Hematopoietic multipotent progenitor cell treated with erythropoietin and hydrocortisone succinate and interleukin-3 and kit ligand, for 15 days (in vitro differentiated cells): ENCODE data around the gene ELOVL7.
"Not testable (repeated sequence)": the region's sequence is repeated elsewhere in the genome, so short reads cannot be mapped to it uniquely, and the experiment has no call there.

Source experiments
- DNase-seq: peaks from one replicate; pipeline ENCODE4 v3.0.0-alpha.2; 2015; ENCODE audit warnings: low spot score

Gene ELOVL7

GRCh38 chr5:60795424-60795950, 48.6 kb downstream of the ELOVL7 start:
- DNase-seq, result not testable (repeated sequence)

GRCh38 chr5:60794691-60795090, 49.4 kb downstream of the ELOVL7 start:
- DNase-seq, result no peak

- DNase-seq, result no peak
These were observed 51.6 kb downstream of the ELOVL7 start for GRCh38 chr5:60792438-60792837.

DNA sequence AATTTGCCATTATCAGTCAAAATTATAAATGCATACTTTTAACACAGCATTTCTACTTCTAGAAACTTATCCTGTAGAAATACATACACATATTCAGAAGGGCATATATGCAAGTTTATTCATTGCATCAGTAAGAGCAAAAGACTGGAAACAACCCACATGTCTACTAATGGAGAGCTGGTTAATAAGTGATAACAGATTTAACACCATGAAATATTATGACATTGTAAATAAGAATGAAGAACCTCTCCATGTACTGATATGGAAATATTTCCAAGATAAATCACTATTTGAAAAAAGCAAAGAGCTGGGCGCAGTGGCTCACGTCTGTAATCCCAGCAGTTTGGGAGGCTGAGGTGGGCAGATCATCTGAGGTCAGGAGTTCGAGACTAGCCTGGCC, 54.5 kb downstream of the ELOVL7 start:
- no peak for DNase-seq

GRCh38 chr5:60788863-60789513, 55.1 kb downstream of the ELOVL7 start:
- DNase-seq, result no peak

DNA sequence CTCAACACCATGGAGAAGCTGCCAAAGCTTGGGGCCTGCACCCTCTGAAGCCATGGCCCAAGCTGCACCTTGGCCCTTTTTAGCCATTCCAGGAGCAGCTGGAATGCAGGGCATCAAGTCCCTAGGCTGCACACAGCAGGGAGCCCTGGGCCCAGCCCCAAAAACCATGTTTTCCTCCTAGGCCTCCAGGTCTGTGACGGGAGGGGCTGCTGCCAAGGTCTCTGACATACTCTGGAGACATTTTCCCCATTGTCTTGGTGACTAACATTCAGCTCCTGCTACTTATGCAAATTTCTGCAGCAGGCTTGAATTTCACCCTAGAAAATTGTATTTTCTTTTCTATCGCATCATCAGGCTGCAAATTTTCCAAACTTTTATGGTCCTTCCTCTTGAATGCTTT, 64.6 kb downstream of the ELOVL7 start:
- no peak for DNase-seq

DNA sequence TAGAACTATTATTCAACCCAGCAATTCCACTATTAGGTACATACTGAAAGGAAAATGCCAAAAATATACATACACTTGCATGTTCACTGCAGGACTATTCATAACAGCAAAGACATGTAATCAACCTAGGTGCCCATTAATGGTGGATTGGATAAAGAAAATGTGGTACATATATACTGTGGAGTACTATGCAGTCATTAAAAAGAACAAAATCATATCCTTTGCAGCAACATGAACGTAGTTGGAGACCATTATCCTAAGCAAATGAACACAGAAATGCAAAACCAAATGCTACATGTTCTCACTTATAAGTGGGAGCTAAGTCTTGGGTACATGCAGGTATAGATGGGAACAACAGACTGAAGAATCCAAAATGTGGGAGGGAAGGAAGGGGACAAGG, 67.7 kb downstream of the ELOVL7 start:
- DNase-seq, result no peak

DNA sequence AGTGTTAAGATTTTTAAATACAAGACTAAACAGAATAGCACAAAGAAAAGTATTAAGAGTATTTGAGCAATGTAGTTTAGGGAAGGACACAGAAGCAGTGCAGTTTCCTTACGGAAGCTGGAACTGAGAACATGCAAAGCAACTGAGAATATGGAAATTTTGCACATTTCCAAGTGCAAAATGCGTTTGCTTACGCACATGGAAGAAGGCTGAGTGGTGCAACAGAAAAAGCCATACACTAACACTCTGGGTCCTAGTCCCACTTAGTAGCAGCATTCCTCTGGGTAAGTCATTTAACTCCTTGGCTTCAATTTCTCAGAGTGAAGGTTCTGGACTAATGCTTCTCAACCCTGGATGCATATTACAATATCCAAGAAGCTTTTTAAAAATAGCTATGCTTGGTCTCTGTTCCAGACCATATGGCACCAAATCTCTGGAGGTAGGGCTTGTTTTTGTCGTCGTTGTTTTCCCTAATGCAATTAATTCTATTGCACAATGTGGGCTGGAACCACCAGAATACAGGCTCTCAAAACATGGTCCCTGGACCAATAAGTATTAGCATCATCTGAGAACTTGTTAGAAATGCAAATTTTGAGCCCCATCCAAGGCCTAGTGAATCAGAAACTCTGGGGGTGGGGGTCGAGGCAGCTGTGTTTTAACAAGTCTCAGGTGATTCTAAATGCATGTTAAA, 78.9 kb downstream of the ELOVL7 start:
- DNase-seq, result no peak

DNA sequence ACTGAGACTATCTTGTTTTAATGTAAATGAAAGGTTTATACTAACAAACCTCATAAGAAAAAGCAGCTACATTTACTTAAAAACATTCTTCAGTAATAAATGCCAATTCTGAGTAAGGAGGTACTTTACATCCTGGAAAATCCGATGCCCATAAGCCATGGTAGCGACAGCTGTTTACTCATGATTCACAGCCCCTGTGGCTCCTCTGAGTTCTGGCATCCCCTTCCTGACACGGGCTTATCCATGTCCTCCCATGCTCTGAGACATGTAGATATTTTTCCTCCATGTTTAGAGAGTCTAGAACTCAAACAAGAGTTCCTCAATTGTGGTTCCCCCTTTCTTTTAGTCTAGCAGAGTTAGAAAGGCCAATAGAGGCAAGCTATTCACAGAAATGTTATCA, 81.0 kb downstream of the ELOVL7 start:
- no peak for DNase-seq

- no peak for DNase-seq
These were observed 89.6 kb downstream of the ELOVL7 start for GRCh38 chr5:60754495-60754894.

- DNase-seq, result no peak
These were observed 99.4 kb downstream of the ELOVL7 start for GRCh38 chr5:60744682-60745081.

DNA sequence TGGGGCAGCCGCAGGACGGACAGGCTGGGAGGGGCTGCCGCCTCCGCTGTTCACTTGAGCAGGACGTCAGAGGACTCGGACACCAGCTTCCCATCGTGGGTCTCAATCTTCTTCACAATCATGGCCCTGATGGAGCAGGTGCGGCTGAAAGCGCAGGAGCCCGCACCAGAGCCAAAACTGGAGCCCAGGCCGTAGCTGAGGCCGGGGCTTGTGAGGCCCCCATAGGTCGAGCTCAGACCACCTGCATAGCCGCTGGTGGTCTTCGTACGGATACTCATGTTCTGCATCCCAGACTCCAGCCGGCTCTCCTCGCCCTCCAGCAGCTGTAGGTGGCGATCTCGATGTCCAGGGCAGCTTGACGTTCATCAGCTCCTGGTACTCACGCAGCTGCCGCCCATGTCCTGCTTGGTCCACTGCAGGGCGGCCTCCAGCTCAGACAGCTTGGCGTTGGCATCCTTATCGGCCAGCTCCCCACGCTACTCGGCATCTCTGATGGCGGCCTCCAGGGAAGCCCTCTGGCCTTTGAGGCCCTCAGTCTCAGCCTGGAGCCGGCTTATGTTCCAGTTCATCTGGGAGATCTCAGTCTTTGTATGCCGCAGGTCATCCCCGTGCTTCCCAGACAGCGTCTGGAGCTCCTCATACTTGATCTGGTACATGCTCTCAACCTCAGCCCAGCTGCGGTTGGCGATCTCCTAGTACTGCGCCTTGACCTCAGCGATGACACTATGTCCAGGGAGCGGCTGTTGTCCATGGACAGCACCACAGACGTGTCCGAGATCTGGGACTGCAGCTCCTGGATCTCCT, 100.4 kb downstream of the ELOVL7 start:
- DNase-seq, result no peak

DNA sequence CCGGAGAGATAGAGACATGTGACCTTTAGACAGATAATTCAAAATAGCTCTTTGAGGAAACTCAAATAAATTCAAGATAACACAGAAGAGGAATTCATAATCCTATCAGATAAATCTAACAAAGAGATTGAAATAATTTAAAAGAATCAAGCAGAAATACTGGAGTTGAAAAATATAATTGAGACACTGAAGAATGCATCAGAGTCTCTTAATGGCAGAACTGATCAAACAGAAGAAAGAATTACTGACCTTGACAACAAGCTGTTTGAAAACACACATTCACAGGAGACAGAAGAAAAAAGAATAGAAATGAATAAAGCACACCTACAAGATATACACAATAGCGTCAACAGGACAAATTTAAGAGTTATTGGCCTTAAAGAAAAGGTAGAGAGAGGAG, 103.7 kb downstream of the ELOVL7 start:
- no peak for DNase-seq

GRCh38 chr5:60738933-60739332, 105.1 kb downstream of the ELOVL7 start:
- DNase-seq, result no peak

GRCh38 chr5:60738461-60738860, 105.6 kb downstream of the ELOVL7 start:
- DNase-seq, result no peak

GRCh38 chr5:60730858-60731257, 113.2 kb downstream of the ELOVL7 start:
- not testable (repeated sequence) for DNase-seq

- no peak for DNase-seq
These were observed 116.9 kb downstream of the ELOVL7 start for GRCh38 chr5:60727033-60727679.

GRCh38 chr5:60724126-60724525, 119.9 kb downstream of the ELOVL7 start:
- no peak for DNase-seq

- no peak for DNase-seq
These were observed 121.7 kb downstream of the ELOVL7 start for GRCh38 chr5:60722416-60722815.

- no peak for DNase-seq
These were observed 124.7 kb downstream of the ELOVL7 start for GRCh38 chr5:60719329-60719728.

GRCh38 chr5:60718166-60718892, 125.7 kb downstream of the ELOVL7 start:
- no peak for DNase-seq
